ENCODE results near the gene PIK3C2G.

PIK3C2G gene

DNA sequence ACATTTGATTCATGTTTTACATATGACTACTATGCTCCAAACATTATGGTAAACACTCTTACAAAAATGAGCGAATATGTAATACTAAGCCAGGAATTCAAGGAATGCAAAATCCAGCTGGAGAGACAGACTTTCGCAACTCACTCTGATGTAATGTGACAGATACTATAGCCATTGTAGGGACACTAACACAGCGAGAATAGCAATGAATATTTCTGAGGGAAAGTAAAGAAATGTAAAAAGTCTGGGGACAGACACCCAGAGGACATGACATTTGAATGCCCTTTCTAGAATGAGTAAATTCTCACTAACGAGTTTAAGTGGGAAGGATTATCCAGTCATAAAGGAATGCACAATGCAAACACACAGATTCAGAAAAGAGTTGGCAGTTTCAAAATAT is 121.9 kb downstream of the PIK3C2G start:
- no peaks in the 10 kb centered on the region for H3K36me3 ChIP-seq (replicated peaks)
- H3K9me3 ChIP-seq: no peaks in the 10 kb centered on the region
- no peaks in the 10 kb centered on the region for H3K27me3 ChIP-seq (ENCODE audit: low read depth)
- no peak overlapping the region for H3K4me3 ChIP-seq
- DNase-seq (ENCODE audit: low spot score in 2 of 2): peak; percentile 26 to 86
- in situ Hi-C loops (cut with MboI; ENCODE audit: low sequenced_read_pairs): no loop called here
- H3K4me1 ChIP-seq: peaks cover 18% of the 10 kb centered on the region

DNA sequence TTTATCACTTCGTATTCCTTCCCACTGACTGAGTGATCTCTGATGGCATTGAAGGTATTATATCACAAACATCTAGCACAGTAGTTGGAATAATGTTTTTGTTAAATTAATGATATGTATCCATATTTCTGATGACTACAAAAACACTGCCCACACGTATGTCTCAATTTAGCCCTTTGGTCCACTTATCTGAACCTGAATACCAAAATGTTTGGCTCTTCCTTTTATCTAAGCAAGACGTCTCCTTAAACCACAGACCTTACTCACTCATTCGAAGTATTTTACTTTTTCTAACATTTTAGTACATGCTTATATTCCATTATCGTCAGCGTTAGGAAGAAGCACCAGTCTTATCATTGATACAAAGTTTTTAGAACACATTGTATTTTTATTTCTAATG is 126.4 kb downstream of the PIK3C2G start:
- Histone ChIP-seq H3K27me3 (ENCODE audit: low read depth) (no peaks in the 10 kb centered on the region), H3K4me3 (no peak overlapping the region), H3K4me1 (peaks cover 10% of the 10 kb centered on the region), H3K36me3 (replicated peaks) (no peaks in the 10 kb centered on the region), H3K9me3 (no peaks in the 10 kb centered on the region)
- no peak for DNase-seq (ENCODE audit: low spot score in 2 of 2)
- in situ Hi-C loops (cut with MboI; ENCODE audit: low sequenced_read_pairs): no loop called here

- peaks cover 2% of the 10 kb centered on the region; the same call in 1 of the 2 replicates for H3K4me1 ChIP-seq
- no peaks in the 10 kb centered on the region for H3K9me3 ChIP-seq
- H3K36me3 ChIP-seq (replicated peaks): no peaks in the 10 kb centered on the region
- no peak overlapping the region for H3K4me3 ChIP-seq
- no peaks in the 10 kb centered on the region for H3K27me3 ChIP-seq (ENCODE audit: low read depth)
- no peak for DNase-seq (ENCODE audit: low spot score in 2 of 2)
- in situ Hi-C loops (cut with MboI; ENCODE audit: low sequenced_read_pairs): no loop called here
Measured at GRCh38 chr12:18389820-18390219, 128.5 kb downstream of the PIK3C2G start.

DNA sequence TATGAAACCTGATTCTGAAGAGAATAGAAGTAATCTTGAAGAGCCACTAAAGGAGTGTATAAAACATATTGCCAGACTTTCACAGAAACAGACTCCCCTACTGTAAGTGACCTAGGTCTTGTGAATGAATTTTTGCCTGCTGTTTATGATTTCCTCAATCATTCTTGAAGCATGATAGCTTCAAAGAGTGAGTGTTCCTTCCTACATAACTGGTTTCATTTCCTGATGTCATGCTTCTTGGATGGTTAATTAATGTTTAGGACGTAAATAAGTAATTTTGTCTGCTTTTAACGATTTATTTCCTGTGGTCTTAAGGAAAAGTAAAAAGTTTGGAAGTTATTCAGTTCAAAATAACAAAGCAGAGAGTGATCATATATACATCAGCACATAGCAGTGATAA is 129.8 kb downstream of the PIK3C2G start:
- DNase-seq (ENCODE audit: low spot score in 2 of 2): no peak
- H3K4me1 ChIP-seq: peaks cover 2% of the 10 kb centered on the region; the same call in 1 of the 2 replicates
- in situ Hi-C loops (cut with MboI; ENCODE audit: low sequenced_read_pairs): no loop called here
- no peak overlapping the region for H3K4me3 ChIP-seq
- no peaks in the 10 kb centered on the region for H3K27me3 ChIP-seq (ENCODE audit: low read depth)
- no peaks in the 10 kb centered on the region for H3K36me3 ChIP-seq (replicated peaks)
- no peaks in the 10 kb centered on the region for H3K9me3 ChIP-seq

- no peak for DNase-seq (ENCODE audit: low spot score in 2 of 2)
- H3K36me3 ChIP-seq (replicated peaks): no peaks in the 10 kb centered on the region
- no peak overlapping the region for H3K4me3 ChIP-seq
- in situ Hi-C loops (cut with MboI; ENCODE audit: low sequenced_read_pairs): no loop called here
- no peaks in the 10 kb centered on the region for H3K27me3 ChIP-seq (ENCODE audit: low read depth)
- H3K4me1 ChIP-seq: peaks cover 2% of the 10 kb centered on the region; the same call in 1 of the 2 replicates
- no peaks in the 10 kb centered on the region for H3K9me3 ChIP-seq
Measured at GRCh38 chr12:18394742-18395141, 133.4 kb downstream of the PIK3C2G start.

DNA sequence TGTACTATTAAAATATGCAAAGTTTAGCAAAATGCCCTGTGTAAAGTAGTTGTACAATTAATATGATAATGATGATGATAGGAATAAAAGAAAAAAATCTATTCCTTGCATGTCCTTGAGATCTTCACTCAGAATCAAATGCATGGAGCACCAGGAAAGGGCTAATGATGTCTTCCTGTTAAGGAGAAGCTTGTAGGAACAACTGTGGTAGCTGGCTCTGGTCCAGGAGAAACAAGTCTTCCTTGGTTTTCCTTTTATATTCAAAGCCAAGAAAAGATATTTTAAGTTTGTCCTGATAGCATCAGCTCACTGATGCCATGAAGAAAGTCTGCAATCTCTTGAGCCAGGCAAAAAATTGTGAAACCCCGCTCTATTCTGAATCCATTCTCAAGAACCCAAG is 138.9 kb downstream of the PIK3C2G start:
- Histone ChIP-seq H3K36me3 (replicated peaks) (no peaks in the 10 kb centered on the region), H3K4me1 (peaks cover 36% of the 10 kb centered on the region), H3K27me3 (ENCODE audit: low read depth) (no peaks in the 10 kb centered on the region), H3K9me3 (no peaks in the 10 kb centered on the region), H3K4me3 (no peak overlapping the region)
- no peak for DNase-seq (ENCODE audit: low spot score in 2 of 2)
- in situ Hi-C loops (cut with MboI; ENCODE audit: low sequenced_read_pairs): no loop called here

DNA sequence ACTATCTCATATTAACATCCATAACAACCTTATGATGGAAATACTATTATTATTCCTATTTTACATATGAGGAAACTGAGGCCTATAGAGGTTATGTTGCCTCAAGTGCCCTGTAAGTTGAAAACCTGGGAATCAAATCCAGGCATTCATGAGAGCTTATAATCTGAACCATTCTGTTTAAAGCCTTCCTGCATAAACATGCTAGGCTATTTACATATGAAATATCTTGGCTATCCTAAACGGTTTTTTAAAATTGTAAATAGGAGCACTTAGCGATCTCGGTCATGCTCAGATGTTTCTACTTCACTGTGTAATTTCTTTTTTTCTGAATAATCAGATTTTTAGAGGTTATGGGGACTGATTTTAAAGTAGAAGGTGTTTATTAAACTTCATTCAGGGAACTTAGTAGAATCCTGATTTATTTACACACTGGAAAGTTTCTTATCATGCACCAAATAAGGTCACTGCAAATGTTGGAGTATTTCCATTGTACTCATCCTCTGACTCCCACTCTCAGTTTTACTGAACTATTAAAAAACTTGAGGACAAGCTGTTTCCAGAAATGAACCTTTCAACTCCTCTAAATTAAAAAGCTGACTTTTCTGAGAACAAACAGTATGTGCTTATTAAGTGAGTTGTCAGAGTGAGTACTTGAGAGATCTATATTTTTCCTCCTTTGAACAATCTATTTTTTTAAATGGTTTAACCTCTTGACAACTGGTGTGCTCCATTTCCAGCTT is 141.7 kb downstream of the PIK3C2G start:
- H3K36me3 ChIP-seq (replicated peaks): no peaks in the 10 kb centered on the region
- H3K4me1 ChIP-seq: peaks cover 40% of the 10 kb centered on the region
- H3K27me3 ChIP-seq (ENCODE audit: low read depth): no peaks in the 10 kb centered on the region
- in situ Hi-C loops (cut with MboI; ENCODE audit: low sequenced_read_pairs): no loop called here
- DNase-seq (ENCODE audit: low spot score in 2 of 2): peak in 1 of 2 experiments; percentile 69
- no peak overlapping the region for H3K4me3 ChIP-seq
- no peaks in the 10 kb centered on the region for H3K9me3 ChIP-seq

DNA sequence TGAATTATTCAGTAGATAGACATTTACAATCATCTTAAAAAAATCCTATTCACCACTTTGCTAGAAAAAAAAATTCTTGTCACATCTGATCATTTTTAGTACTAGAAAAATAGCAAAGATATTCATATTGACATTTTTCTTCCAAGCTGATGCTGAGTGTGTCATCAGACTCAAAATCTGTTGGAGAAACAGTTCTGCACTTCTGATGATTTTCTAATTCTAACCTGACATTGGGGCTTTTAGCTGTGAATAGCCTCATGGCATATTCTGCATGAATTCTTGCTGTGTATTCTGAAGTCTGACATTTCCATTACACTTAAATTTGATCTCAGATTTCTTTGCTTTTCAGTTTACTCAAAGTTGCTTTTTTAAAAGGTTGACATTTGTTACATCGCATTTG is 150.1 kb downstream of the PIK3C2G start:
- Histone ChIP-seq H3K9me3 (no peaks in the 10 kb centered on the region), H3K4me3 (no peak overlapping the region), H3K27me3 (ENCODE audit: low read depth) (no peaks in the 10 kb centered on the region), H3K36me3 (replicated peaks) (no peaks in the 10 kb centered on the region), H3K4me1 (0 out of 2 replicates have a peak, but pooled peaks cover 4% of the 10 kb centered on the region)
- in situ Hi-C loops (cut with MboI; ENCODE audit: low sequenced_read_pairs): no loop called here
- no peak for DNase-seq (ENCODE audit: low spot score in 2 of 2)

- no peaks in the 10 kb centered on the region for H3K9me3 ChIP-seq
- no peaks in the 10 kb centered on the region for H3K36me3 ChIP-seq (replicated peaks)
- no peaks in the 10 kb centered on the region for H3K27me3 ChIP-seq (ENCODE audit: low read depth)
- H3K4me1 ChIP-seq: no peaks in the 10 kb centered on the region
- in situ Hi-C loops (cut with MboI; ENCODE audit: low sequenced_read_pairs): no loop called here
- no peak overlapping the region for H3K4me3 ChIP-seq
- no peak for DNase-seq (ENCODE audit: low spot score in 2 of 2)
Measured at GRCh38 chr12:18414671-18415070, 153.4 kb downstream of the PIK3C2G start.

- no peaks in the 10 kb centered on the region for H3K36me3 ChIP-seq (replicated peaks)
- in situ Hi-C loops (cut with MboI; ENCODE audit: low sequenced_read_pairs): no loop called here
- H3K9me3 ChIP-seq: no peaks in the 10 kb centered on the region
- no peaks in the 10 kb centered on the region for H3K4me1 ChIP-seq
- DNase-seq (ENCODE audit: low spot score in 2 of 2): no peak
- no peaks in the 10 kb centered on the region for H3K27me3 ChIP-seq (ENCODE audit: low read depth)
- no peak overlapping the region for H3K4me3 ChIP-seq
Measured at GRCh38 chr12:18415227-18415626, 153.9 kb downstream of the PIK3C2G start.

GRCh38 chr12:18416412-18416811 is 155.1 kb downstream of the PIK3C2G start:
- Histone ChIP-seq H3K27me3 (ENCODE audit: low read depth) (no peaks in the 10 kb centered on the region), H3K4me1 (no peaks in the 10 kb centered on the region), H3K9me3 (no peaks in the 10 kb centered on the region), H3K36me3 (replicated peaks) (no peaks in the 10 kb centered on the region), H3K4me3 (no peak overlapping the region)
- no peak for DNase-seq (ENCODE audit: low spot score in 2 of 2)
- in situ Hi-C loops (cut with MboI; ENCODE audit: low sequenced_read_pairs): no loop called here

GRCh38 chr12:18419311-18419710 is 158.0 kb downstream of the PIK3C2G start:
- H3K9me3 ChIP-seq: no peaks in the 10 kb centered on the region
- DNase-seq (ENCODE audit: low spot score in 2 of 2): no peak
- no peaks in the 10 kb centered on the region for H3K4me1 ChIP-seq
- in situ Hi-C loops (cut with MboI; ENCODE audit: low sequenced_read_pairs): no loop called here
- no peaks in the 10 kb centered on the region for H3K36me3 ChIP-seq (replicated peaks)
- no peak overlapping the region for H3K4me3 ChIP-seq
- no peaks in the 10 kb centered on the region for H3K27me3 ChIP-seq (ENCODE audit: low read depth)

- in situ Hi-C loops (cut with MboI; ENCODE audit: low sequenced_read_pairs): no loop called here
- Histone ChIP-seq H3K27me3 (ENCODE audit: low read depth) (no peaks in the 10 kb centered on the region), H3K36me3 (replicated peaks) (no peaks in the 10 kb centered on the region), H3K4me3 (no peak overlapping the region), H3K9me3 (no peaks in the 10 kb centered on the region), H3K4me1 (no peaks in the 10 kb centered on the region)
- no peak for DNase-seq (ENCODE audit: low spot score in 2 of 2)
Measured at GRCh38 chr12:18421867-18422266, 160.5 kb downstream of the PIK3C2G start.

DNA sequence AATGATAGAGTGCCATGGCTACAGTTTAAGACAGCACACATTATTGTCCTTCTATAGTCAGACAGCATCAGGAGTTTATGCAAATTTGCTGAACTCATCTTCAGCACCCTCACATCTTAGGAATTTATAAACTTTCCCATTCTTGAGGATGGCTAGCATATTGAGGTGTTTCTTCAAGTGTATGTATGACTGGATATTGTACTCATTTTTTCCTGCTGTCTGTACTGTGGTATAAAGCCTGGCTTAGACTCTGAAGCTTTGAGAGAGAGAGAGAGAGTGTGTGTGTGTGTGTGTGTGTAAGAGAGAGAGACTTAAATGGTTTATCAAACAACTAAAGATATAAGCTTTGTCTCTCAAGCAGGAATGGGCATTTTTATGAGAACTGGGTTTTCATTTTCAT is 161.6 kb downstream of the PIK3C2G start:
- in situ Hi-C loops (cut with MboI; ENCODE audit: low sequenced_read_pairs): no loop called here
- H3K27me3 ChIP-seq (ENCODE audit: low read depth): no peaks in the 10 kb centered on the region
- H3K4me1 ChIP-seq: no peaks in the 10 kb centered on the region
- no peaks in the 10 kb centered on the region for H3K9me3 ChIP-seq
- H3K36me3 ChIP-seq (replicated peaks): no peaks in the 10 kb centered on the region
- no peak for DNase-seq (ENCODE audit: low spot score in 2 of 2)
- no peak overlapping the region for H3K4me3 ChIP-seq

- H3K4me1 ChIP-seq: no peaks in the 10 kb centered on the region
Measured at GRCh38 chr12:18424857-18425256, 163.5 kb downstream of the PIK3C2G start.

More at GRCh38 chr12:18424857-18425256, 163.5 kb downstream of the PIK3C2G start:
- DNase-seq (ENCODE audit: low spot score in 2 of 2): no peak
- Histone ChIP-seq H3K27me3 (ENCODE audit: low read depth) (no peaks in the 10 kb centered on the region), H3K36me3 (replicated peaks) (no peaks in the 10 kb centered on the region), H3K4me3 (no peak overlapping the region), H3K9me3 (no peaks in the 10 kb centered on the region)
- in situ Hi-C loops (cut with MboI; ENCODE audit: low sequenced_read_pairs): loop anchor here (25.0 kb wide), 1 partner anchor 762 kb away; no protein-coding TSS in a partner anchor
